CD14-positive monocyte (primary cell): ENCODE data around the gene ETFB. TPM values are rescaled to one million over a fixed set of nuclear protein-coding genes. Genes with fewer than 3 reads are reported as not detected.

Source experiments
- DNase-seq, 3 donors: peaks; one replicate each; pipeline ENCODE4 v3.0.0-alpha.2; 2011 to 2022
- H2AFZ ChIP-seq: 2 replicates; pipeline ENCODE4 v1.6.0; 2012; ENCODE audit warnings: mild to moderate bottlenecking, low read depth, low read length, inconsistent platforms; ENCODE audit not compliant: insufficient read depth, poor library complexity, severe bottlenecking
- H3K27ac ChIP-seq, 2 donors: 1 replicate in 1 of 2; 2 replicates in 1 of 2; pipeline ENCODE4 v1.5.1; 2012 to 2013; ENCODE audit warnings: low read length in 2 of 2, control low read depth in 1 of 2, inconsistent platforms in 1 of 2, low read depth in 1 of 2, mild to moderate bottlenecking in 1 of 2
- H3K27me3 ChIP-seq, 2 donors: one replicate each; pipeline versions ENCODE4 v1.6.0 to v1.6.1; 2011 to 2013; ENCODE audit warnings: low read length in 2 of 2; ENCODE audit not compliant: control insufficient read depth in 2 of 2, insufficient read depth in 2 of 2
- H3K36me3 ChIP-seq, 2 donors: replicated peaks in 1 of 2; 1 replicate in 1 of 2; 2 replicates in 1 of 2; pipeline versions ENCODE4 v1.5.1 to v1.6.1; 2012 to 2013; ENCODE audit warnings: low read length in 2 of 2, control low read depth in 1 of 2, inconsistent platforms in 1 of 2, mild to moderate bottlenecking in 1 of 2; ENCODE audit not compliant: insufficient read depth in 2 of 2, control insufficient read depth in 1 of 2
- H3K4me1 ChIP-seq, 2 donors: 1 replicate in 1 of 2; 2 replicates in 1 of 2; pipeline versions ENCODE4 v1.5.1 to v1.6.1; 2012 to 2013; ENCODE audit warnings: low read length in 2 of 2, control low read depth in 1 of 2, inconsistent platforms in 1 of 2, mild to moderate bottlenecking in 1 of 2, moderate library complexity in 1 of 2; ENCODE audit not compliant: insufficient read depth in 2 of 2, control insufficient read depth in 1 of 2
- H3K4me2 ChIP-seq: replicated peaks from 2 replicates; pipeline ENCODE3; 2012; ENCODE audit warnings: low read length, moderate library complexity, mild to moderate bottlenecking; ENCODE audit not compliant: poor library complexity, severe bottlenecking; ENCODE audit errors: extremely low read depth
- H3K4me3 ChIP-seq, 3 experiments: fragments of 200-600 bp in 1 of 3; sonication (generic) in 1 of 3; replicated peaks in 1 of 3; 1 replicate in 2 of 3; 2 replicates in 1 of 3; pipeline ENCODE4 v1.5.1; 2011 to 2013; ENCODE audit warnings: low read length in 3 of 3, mild to moderate bottlenecking in 3 of 3, control low read depth in 2 of 3, low read depth in 2 of 3, inconsistent platforms in 1 of 3, moderate library complexity in 1 of 3
- H3K79me2 ChIP-seq: 2 replicates; pipeline ENCODE4 v1.6.0; 2012; ENCODE audit warnings: mild to moderate bottlenecking, control low read depth, inconsistent platforms, low read length, moderate library complexity; ENCODE audit not compliant: insufficient read depth
- H3K9ac ChIP-seq: 2 replicates; pipeline ENCODE4 v1.6.0; 2017; ENCODE audit warnings: low read length, mild to moderate bottlenecking; ENCODE audit not compliant: insufficient read depth, poor library complexity, severe bottlenecking
- H3K9me3 ChIP-seq, 2 donors: replicated peaks in 1 of 2; 1 replicate in 1 of 2; 2 replicates in 1 of 2; pipeline versions ENCODE4 v1.5.1 to v1.6.1; 2012 to 2013; ENCODE audit warnings: low read length in 2 of 2, control low read depth in 1 of 2; ENCODE audit not compliant: control insufficient read depth in 1 of 2, insufficient read depth in 1 of 2
- H4K20me1 ChIP-seq: 2 replicates; pipeline ENCODE4 v1.6.0; 2012; ENCODE audit warnings: mild to moderate bottlenecking, low read length, control low read depth, moderate library complexity; ENCODE audit not compliant: insufficient read depth
- H3K27ac Mint-ChIP-seq, 7 donors: one replicate each; pipeline ENCODE4 v1.8.0; 2020; ENCODE audit warnings: mild to moderate bottlenecking in 7 of 7, mixed read lengths in 7 of 7, moderate library complexity in 6 of 7, inconsistent platforms in 2 of 7
- H3K27me3 Mint-ChIP-seq, 3 donors: one replicate each; pipeline ENCODE4 v1.8.0; 2021 to 2022; ENCODE audit warnings: low read depth in 3 of 3, mild to moderate bottlenecking in 3 of 3, mixed read lengths in 3 of 3, moderate library complexity in 3 of 3, inconsistent platforms in 1 of 3
- H3K36me3 Mint-ChIP-seq, 2 donors: one replicate each; pipeline ENCODE4 v1.8.0; 2020; ENCODE audit warnings: mixed read lengths in 2 of 2, inconsistent platforms in 1 of 2, mild to moderate bottlenecking in 1 of 2
- H3K4me1 Mint-ChIP-seq: one replicate; pipeline ENCODE4 v1.8.0; 2020; ENCODE audit warnings: mild to moderate bottlenecking, mixed read lengths
- H3K4me3 Mint-ChIP-seq, 2 donors: one replicate each; pipeline ENCODE4 v1.8.0; 2020; ENCODE audit warnings: mild to moderate bottlenecking in 2 of 2, mixed read lengths in 2 of 2, moderate library complexity in 1 of 2
- H3K9me3 Mint-ChIP-seq, 7 donors: one replicate each; pipeline ENCODE4 v1.8.0; 2020 to 2022; ENCODE audit warnings: mixed read lengths in 7 of 7, mild to moderate bottlenecking in 6 of 7, moderate library complexity in 6 of 7, inconsistent platforms in 2 of 7
- WGBS: methylation state at CpG from one replicate; pipeline ENCODE4 v1.1.5; 2013; ENCODE audit warnings: missing lambda C conversion rate; ENCODE audit not compliant: insufficient coverage; 5-methylcytosine and 5-hydroxymethylcytosine counted together
- intact Hi-C, 2 donors: fragments of 100-400 bp; cut with micrococcal nuclease; formaldehyde crosslinking; loops; one replicate each; pipeline versions ENCODE4 v1.15.0 to v1.15.1; 2023
- polyA plus RNA-seq, 3 donors: library from polyadenylated mRNA; depleted of rRNA in 1 of 3; unstranded in 2 of 3; stranded (reverse) in 1 of 3; fragments of 300-500 nt in 2 of 3; fragments of >200 nt in 1 of 3; fragmentation: Illumina TruSeq in 2 of 3; gene quantifications; 1 replicate in 2 of 3; 2 replicates in 1 of 3; pipeline ENCODE4 v1.2.3, GENCODE V29; 2012 to 2021
- TF ChIP-seq, protein P1 (sequence below): fragments of 200-600 bp; IDR thresholded peaks from one replicate; pipeline ENCODE4 v1.8.0; 2022; ENCODE audit warnings: antibody characterized with exemption, mild to moderate bottlenecking

ETFB gene
- polyA plus RNA-seq, 3 donors, result 51.0 to 72.1 (median 63.0) TPM

DNA sequence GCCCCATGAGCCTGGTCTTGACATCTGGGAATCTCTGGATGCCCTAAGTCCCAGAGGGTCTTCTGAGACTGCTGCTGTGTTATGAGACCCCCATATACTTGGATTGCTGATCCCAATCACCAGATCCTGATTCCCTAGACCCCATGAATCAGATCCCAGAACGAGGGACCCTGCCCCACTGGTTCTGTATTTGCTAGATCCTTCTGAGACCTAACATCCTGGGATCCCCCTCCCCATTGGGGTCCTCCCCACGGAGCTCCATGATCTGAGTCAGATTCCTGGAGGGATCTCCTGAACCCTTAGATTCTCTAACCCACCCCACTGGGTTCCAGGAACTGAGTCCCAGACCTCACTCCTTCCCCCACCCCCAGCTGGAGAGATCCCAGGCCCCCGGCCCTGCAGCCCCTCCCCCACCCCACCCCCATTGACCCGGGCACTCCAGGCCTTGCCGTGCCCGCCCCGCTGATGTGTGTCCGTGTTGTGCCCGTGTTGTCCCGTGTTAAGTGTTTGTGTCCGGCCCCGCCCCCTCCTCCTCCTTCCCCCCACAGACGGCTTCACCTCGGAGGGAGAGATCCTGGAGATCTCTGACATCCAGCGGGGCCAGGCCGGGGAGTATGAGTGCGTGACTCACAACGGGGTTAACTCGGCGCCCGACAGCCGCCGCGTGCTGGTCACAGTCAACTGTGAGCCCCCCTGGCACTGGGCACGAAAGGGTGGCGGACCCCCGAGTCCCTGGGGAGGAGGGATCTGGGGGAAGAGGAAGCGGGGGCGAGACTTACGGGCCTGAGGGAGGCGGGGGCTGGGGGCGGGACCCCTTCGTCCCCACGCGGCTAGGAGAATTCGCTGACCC lies 39.7 kb downstream of the ETFB start:
- Mint-ChIP-seq H3K27ac (peak overlapping the region in 3 of 7 donors; percentile 35 to 68 (median 65)), H3K9me3 (peaks cover 0 to 22% (median 6%) of the 10 kb centered on the region in 7 donors), H3K36me3 (peaks cover 2% of the 10 kb centered on the region in 2 donors), H3K27me3 (peaks cover 45 to 63% (median 50%) of the 10 kb centered on the region in 3 donors), H3K4me1 (peaks cover 28% of the 10 kb centered on the region), H3K4me3 (peak overlapping the region in 1 of 2 donors; percentile 96)
- H3K9me3 ChIP-seq, result peaks cover 0 to 4% of the 10 kb centered on the region in 2 donors
- H2AFZ ChIP-seq, result peak overlapping the region; percentile 73
- TF ChIP-seq, protein P1, sequence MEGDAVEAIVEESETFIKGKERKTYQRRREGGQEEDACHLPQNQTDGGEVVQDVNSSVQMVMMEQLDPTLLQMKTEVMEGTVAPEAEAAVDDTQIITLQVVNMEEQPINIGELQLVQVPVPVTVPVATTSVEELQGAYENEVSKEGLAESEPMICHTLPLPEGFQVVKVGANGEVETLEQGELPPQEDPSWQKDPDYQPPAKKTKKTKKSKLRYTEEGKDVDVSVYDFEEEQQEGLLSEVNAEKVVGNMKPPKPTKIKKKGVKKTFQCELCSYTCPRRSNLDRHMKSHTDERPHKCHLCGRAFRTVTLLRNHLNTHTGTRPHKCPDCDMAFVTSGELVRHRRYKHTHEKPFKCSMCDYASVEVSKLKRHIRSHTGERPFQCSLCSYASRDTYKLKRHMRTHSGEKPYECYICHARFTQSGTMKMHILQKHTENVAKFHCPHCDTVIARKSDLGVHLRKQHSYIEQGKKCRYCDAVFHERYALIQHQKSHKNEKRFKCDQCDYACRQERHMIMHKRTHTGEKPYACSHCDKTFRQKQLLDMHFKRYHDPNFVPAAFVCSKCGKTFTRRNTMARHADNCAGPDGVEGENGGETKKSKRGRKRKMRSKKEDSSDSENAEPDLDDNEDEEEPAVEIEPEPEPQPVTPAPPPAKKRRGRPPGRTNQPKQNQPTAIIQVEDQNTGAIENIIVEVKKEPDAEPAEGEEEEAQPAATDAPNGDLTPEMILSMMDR, result no peak
- H3K4me3 ChIP-seq, result no peak overlapping the region
- peaks cover 12 to 42% of the 10 kb centered on the region in 2 donors for H3K27me3 ChIP-seq
- no peak overlapping the region for H3K27ac ChIP-seq
- intact Hi-C loops, result loop anchor here in 1 of 2 donors (5.0 kb wide), 1 partner anchor 41 kb away; the partner anchor contains the start of genes CLDND2 and ETFB
- 15% methylated on average over 23 of the region's 36 CpGs for WGBS
- H3K36me3 ChIP-seq, result no peaks in the 10 kb centered on the region
- no peaks in the 10 kb centered on the region for H3K79me2 ChIP-seq
- H3K9ac ChIP-seq, result no peak overlapping the region
- peak overlapping the region; percentile 72 for H3K4me2 ChIP-seq
- H3K4me1 ChIP-seq, result peaks cover 13 to 28% of the 10 kb centered on the region in 2 donors
- no peak for DNase-seq
- H4K20me1 ChIP-seq, result no peaks in the 10 kb centered on the region

DNA sequence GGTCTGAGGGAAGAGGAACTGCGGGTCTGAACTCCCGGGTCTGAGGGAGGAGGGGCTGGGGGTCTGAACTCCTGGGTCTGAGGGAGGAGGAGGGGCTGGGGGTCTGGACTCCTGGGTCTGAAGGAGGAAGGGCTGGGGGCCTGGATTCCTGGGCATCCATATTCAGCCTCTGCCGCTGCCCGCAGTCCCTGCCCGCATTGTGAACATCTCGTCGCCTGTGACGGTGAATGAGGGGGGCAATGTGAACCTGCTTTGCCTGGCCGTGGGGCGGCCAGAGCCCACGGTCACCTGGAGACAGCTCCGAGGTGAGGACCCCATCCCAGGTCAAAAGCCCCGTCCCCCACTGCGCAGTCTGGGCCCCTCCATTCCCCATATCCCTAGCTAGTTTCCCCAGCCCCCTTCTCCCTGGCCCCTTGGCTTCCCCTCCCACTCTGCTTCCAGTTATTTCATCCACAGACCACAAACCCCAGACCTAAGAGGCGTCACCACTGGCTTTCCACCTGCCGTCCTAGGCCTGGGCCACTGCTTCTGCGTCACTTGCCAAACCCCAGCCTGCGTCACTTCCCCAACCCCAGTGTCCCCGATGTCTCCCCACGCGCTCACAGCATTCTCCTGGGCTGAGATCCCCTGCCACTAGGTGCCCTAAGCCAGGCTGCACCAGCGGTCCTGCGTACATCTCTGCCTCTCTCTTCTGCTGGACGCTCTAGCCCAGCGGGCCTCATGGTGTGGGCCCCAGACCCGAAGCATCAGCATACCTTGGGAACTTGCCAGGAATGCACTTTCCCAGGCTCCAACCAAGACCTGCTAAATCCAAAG lies 40.8 kb downstream of the ETFB start:
- Histone ChIP-seq H3K9me3 (no peaks in the 10 kb centered on the region), H3K4me1 (peaks cover 13 to 28% of the 10 kb centered on the region in 2 donors), H3K36me3 (no peaks in the 10 kb centered on the region), H3K27me3 (peaks cover 12 to 42% of the 10 kb centered on the region in 2 donors), H3K9ac (no peak overlapping the region), H3K4me3 (no peak overlapping the region), H2AFZ (no peak overlapping the region), H3K4me2 (no peak overlapping the region), H3K27ac (no peak overlapping the region), H3K79me2 (no peaks in the 10 kb centered on the region), H4K20me1 (no peaks in the 10 kb centered on the region)
- 63% methylated on average over 24 of the region's 26 CpGs for WGBS
- Mint-ChIP-seq H3K27ac (peak overlapping the region in 3 of 7 donors; percentile 62 to 68 (median 65)), H3K4me1 (peaks cover 28% of the 10 kb centered on the region), H3K36me3 (peaks cover 2% of the 10 kb centered on the region in 2 donors), H3K4me3 (peak overlapping the region in 1 of 2 donors; percentile 73), H3K27me3 (peaks cover 45 to 65% (median 50%) of the 10 kb centered on the region in 3 donors), H3K9me3 (peaks cover 0 to 19% (median 4%) of the 10 kb centered on the region in 7 donors)
- DNase-seq, result peak; percentile 34 to 72 (median 52)
- TF ChIP-seq, protein P1, result no peak
- intact Hi-C loops, result loop anchor here in 1 of 2 donors (5.0 kb wide), 1 partner anchor 42 kb away; the partner anchor contains the start of genes CLDND2 and ETFB
